K562 (cell line): ENCODE measurements around the gene NDOR1. TPM values are rescaled to one million over a fixed set of nuclear protein-coding genes. Genes with fewer than 3 reads are reported as not detected.

ENCODE experiments used
- ATF7 ChIP-seq: fragments of 450-650 bp; IDR thresholded peaks from 2 replicates; pipeline ENCODE4 v1.7.1; 2014; ENCODE audit warnings: mild to moderate bottlenecking, moderate library complexity
- BCOR ChIP-seq: fragments of 450-650 bp; IDR thresholded peaks from 2 replicates; pipeline ENCODE4 v1.6.1; 2016
- CBFA2T3 ChIP-seq: fragments of 450-650 bp; IDR thresholded peaks from 2 replicates; pipeline ENCODE4 v1.6.1; 2017
- CCNT2 ChIP-seq: IDR thresholded peaks from 2 replicates; pipeline ENCODE4 v1.6.1; 2011; ENCODE audit warnings: borderline replicate concordance, low read depth, mild to moderate bottlenecking, moderate library complexity, mixed read lengths, low read length; ENCODE audit not compliant: insufficient read length; ENCODE audit errors: extremely low read depth
- CREB3L1 ChIP-seq: fragments of 450-650 bp; IDR thresholded peaks from 2 replicates; pipeline ENCODE4 v1.6.1; 2014; ENCODE audit warnings: low read depth, mild to moderate bottlenecking, moderate library complexity, borderline replicate concordance
- DACH1 ChIP-seq: fragments of 450-650 bp; IDR thresholded peaks from 2 replicates; pipeline ENCODE4 v1.6.1; 2018; ENCODE audit not compliant: partially characterized antibody
- ELF4 ChIP-seq: fragments of 450-650 bp; formaldehyde crosslinking; IDR thresholded peaks from 2 replicates; pipeline ENCODE4 v1.4.0; 2022; ENCODE audit warnings: missing genetic modification characterization
- GTF2B ChIP-seq: IDR thresholded peaks from 2 replicates; pipeline ENCODE4 v1.6.1; 2011; ENCODE audit not compliant: insufficient read length; ENCODE audit errors: extremely low read depth
- KLF13 ChIP-seq: fragments of 450-650 bp; IDR thresholded peaks from 2 replicates; pipeline ENCODE4 v1.6.1; 2016; ENCODE audit warnings: missing genetic modification characterization, low read depth, mild to moderate bottlenecking, missing compliant biosample characterization, moderate library complexity, borderline replicate concordance
- KLF6 ChIP-seq: fragments of 250-450 bp; sonication (Bioruptor Pico); IDR thresholded peaks from 2 replicates; pipeline ENCODE4 v1.4.0; 2020; ENCODE audit warnings: mild to moderate bottlenecking, moderate library complexity, borderline replicate concordance
- MCM5 ChIP-seq: fragments of 450-650 bp; IDR thresholded peaks from 2 replicates; pipeline ENCODE4 v1.6.1; 2016; ENCODE audit warnings: low read depth
- NELFE ChIP-seq: IDR thresholded peaks from 2 replicates; pipeline ENCODE4 v1.6.1; 2011; ENCODE audit warnings: mild to moderate bottlenecking; ENCODE audit not compliant: insufficient read depth, insufficient read length
- NFE2 ChIP-seq: IDR thresholded peaks from 2 replicates; pipeline ENCODE4 v1.6.1; 2014; ENCODE audit warnings: antibody characterized with exemption, low read depth
- NFE2L1 ChIP-seq: fragments of 450-650 bp; IDR thresholded peaks from 2 replicates; pipeline ENCODE4 v1.6.1; 2016; ENCODE audit warnings: missing genetic modification characterization, low read depth, mild to moderate bottlenecking, missing compliant biosample characterization, moderate library complexity, borderline replicate concordance
- NFXL1 ChIP-seq: fragments of 450-650 bp; formaldehyde crosslinking; IDR thresholded peaks from 2 replicates; pipeline ENCODE4 v1.4.0; 2021; ENCODE audit warnings: mild to moderate bottlenecking
- POLR2G ChIP-seq: fragments of 200-400 bp; formaldehyde crosslinking; IDR thresholded peaks from 2 replicates; pipeline ENCODE4 v1.6.1; 2017; ENCODE audit warnings: low read depth, mild to moderate bottlenecking, antibody characterized with exemption, low read length, moderate library complexity
- PURB ChIP-seq: sonication (generic); formaldehyde crosslinking; IDR thresholded peaks from 2 replicates; pipeline ENCODE4 v1.9.0; 2021; ENCODE audit warnings: low read depth, mild to moderate bottlenecking, missing genetic modification reagents
- TFE3 ChIP-seq: fragments of 450-650 bp; formaldehyde crosslinking; IDR thresholded peaks from 2 replicates; pipeline ENCODE4 v1.4.0; 2020; ENCODE audit warnings: mild to moderate bottlenecking, mixed read lengths
- ZNF146 ChIP-seq: IDR thresholded peaks from one replicate; pipeline ENCODE4 v1.6.1; 2018; ENCODE audit warnings: missing compliant biosample characterization; ENCODE audit not compliant: unreplicated experiment
- ZNF184 ChIP-seq: sonication (generic); formaldehyde crosslinking; IDR thresholded peaks from 2 replicates; pipeline ENCODE4 v1.5.0; 2020; ENCODE audit warnings: missing genetic modification reagents
- ZNF282 ChIP-seq: sonication (generic); formaldehyde crosslinking; IDR thresholded peaks from 2 replicates; pipeline ENCODE4 v1.8.1; 2023; ENCODE audit warnings: missing genetic modification reagents
- ZNF518B ChIP-seq: fragments of 250-450 bp; sonication (Bioruptor Pico); IDR thresholded peaks from 2 replicates; pipeline ENCODE4 v1.5.0; 2021; ENCODE audit warnings: mild to moderate bottlenecking, moderate library complexity
- ZNF785 ChIP-seq: fragments of 250-450 bp; sonication (Bioruptor Pico); IDR thresholded peaks from 2 replicates; pipeline ENCODE4 v1.4.0; 2020; ENCODE audit warnings: mild to moderate bottlenecking
- polyA plus RNA-seq, 8 experiments: library from polyadenylated mRNA; depleted of rRNA in 4 of 8; stranded (reverse) in 5 of 8; unstranded in 3 of 8; fragments of >200 nt; fragmentation: Nextera tagmentation in 2 of 8; fragmentation: Illumina TruSeq in 1 of 8; extraction: Ambion mirVana in 2 of 8; extraction: Trizol in 1 of 8; gene quantifications; 2 replicates each; pipeline versions ENCODE4 v1.2.1 to v1.2.3, GENCODE V29; 2011 to 2014; ENCODE audit warnings: inconsistent platforms in 1 of 8, missing spikeins in 1 of 8
- total RNA-seq, 7 experiments: library from RNA; depleted of rRNA in 6 of 7; stranded (reverse); fragments of >200 nt in 6 of 7; fragmentation: Illumina TruSeq in 2 of 7; extraction: Trizol in 2 of 7; gene quantifications; 2 replicates each; pipeline versions ENCODE4 v1.2.1 to v1.2.3, GENCODE V29; 2011 to 2021; ENCODE audit warnings: low replicate concordance in 1 of 7

Gene NDOR1
- total and polyA plus RNA-seq, 9 of the 15 experiments (the other 6 are each of a cell fraction or from before 2014, with no cell fraction given): 0.06 to 36.9 (median 6.9) TPM

GRCh38 chr9:137218754-137219271 is 13.3 kb downstream of the NDOR1 start (continued):
- TF ChIP-seq BCOR (peak; percentile 28; the same call in 1 of the 2 replicates), NFE2 (peak; percentile 77), ZNF184 (CRISPR knock-in tag) (no peak), POLR2G (peak; percentile 80), KLF6 (CRISPR knock-in tag) (0 out of 2 replicates have a peak, but pooled peaks have one; percentile 58), PURB (CRISPR knock-in tag) (no peak), TFE3 (CRISPR knock-in tag) (no peak), MCM5 (no peak), KLF13 (tag) (peak; percentile 96; the same call in 1 of the 2 replicates), CCNT2 (peak; percentile 73), ATF7 (peak; percentile 53; the same call in 1 of the 2 replicates), ELF4 (CRISPR knock-in tag) (no peak), NFE2L1 (tag) (no peak), ZNF282 (CRISPR knock-in tag) (no peak), ZNF785 (CRISPR knock-in tag) (no peak), NELFE (no peak), NFXL1 (CRISPR knock-in tag) (no peak), DACH1 (peak; percentile 92), ZNF146 (no peak), CREB3L1 (no peak), CBFA2T3 (peak; percentile 75), GTF2B (no peak), ZNF518B (CRISPR knock-in tag) (no peak)
